ENCODE measurements around the gene CALU.

DNA sequence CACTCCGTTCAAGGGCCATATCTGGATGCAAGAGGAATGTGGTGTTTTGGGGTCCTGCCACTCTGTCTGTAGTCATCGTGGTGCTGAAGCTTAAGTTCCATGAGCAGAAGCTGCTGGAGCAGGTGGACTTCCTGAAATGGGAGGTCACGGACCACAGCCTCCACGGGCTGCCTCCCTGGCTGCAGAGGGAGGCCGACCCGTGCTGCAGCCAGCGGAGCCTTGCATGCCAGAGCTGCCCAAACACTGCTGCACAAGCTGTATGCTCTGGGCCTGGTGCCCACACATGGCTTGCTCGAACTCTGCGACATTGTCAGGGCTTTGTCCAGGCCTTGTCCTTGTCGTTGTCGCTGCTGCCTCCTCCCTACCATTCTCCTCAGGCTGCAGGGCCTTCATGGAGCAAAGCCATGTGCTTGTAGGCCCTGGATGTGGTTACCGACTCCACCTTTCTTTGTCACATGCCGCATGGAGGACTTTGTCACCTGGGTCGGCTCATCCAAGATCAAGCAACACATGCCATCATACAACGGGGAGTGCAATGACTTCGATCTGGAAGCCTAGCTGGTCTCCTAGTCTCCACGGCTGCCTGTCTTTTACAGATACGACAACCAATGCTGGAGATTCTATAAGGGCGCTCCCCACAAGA is 45.7 kb upstream of the CALU start:
- TF ChIP-seq POLR2A (IDR thresholded peaks at IDR 0.05) (no peak), POLR2AphosphoS5 (IDR thresholded peaks at IDR 0.05) (no peak)
- TF ChIP-seq, protein P1, sequence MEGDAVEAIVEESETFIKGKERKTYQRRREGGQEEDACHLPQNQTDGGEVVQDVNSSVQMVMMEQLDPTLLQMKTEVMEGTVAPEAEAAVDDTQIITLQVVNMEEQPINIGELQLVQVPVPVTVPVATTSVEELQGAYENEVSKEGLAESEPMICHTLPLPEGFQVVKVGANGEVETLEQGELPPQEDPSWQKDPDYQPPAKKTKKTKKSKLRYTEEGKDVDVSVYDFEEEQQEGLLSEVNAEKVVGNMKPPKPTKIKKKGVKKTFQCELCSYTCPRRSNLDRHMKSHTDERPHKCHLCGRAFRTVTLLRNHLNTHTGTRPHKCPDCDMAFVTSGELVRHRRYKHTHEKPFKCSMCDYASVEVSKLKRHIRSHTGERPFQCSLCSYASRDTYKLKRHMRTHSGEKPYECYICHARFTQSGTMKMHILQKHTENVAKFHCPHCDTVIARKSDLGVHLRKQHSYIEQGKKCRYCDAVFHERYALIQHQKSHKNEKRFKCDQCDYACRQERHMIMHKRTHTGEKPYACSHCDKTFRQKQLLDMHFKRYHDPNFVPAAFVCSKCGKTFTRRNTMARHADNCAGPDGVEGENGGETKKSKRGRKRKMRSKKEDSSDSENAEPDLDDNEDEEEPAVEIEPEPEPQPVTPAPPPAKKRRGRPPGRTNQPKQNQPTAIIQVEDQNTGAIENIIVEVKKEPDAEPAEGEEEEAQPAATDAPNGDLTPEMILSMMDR (IDR thresholded peaks at IDR 0.05) = no peak

All from suprapubic skin (tissue), 4 donors.